Measurements from ENCODE around the gene SLC10A7. TPM values are rescaled to one million over a fixed set of nuclear protein-coding genes. Genes with fewer than 3 reads are reported as not detected.

Gene SLC10A7
- total and polyA plus RNA-seq, 10 of the 15 experiments (the other 5 are each of a cell fraction or from before 2014, with no cell fraction given) = 4.6 to 23.7 (median 15.6) TPM

- in situ Hi-C loops (cut with MboI) = no loop called here
- intact Hi-C loops (cut with micrococcal nuclease; ENCODE audit: unreplicated experiment) = no loop called here
- TF ChIP-seq, protein P1, sequence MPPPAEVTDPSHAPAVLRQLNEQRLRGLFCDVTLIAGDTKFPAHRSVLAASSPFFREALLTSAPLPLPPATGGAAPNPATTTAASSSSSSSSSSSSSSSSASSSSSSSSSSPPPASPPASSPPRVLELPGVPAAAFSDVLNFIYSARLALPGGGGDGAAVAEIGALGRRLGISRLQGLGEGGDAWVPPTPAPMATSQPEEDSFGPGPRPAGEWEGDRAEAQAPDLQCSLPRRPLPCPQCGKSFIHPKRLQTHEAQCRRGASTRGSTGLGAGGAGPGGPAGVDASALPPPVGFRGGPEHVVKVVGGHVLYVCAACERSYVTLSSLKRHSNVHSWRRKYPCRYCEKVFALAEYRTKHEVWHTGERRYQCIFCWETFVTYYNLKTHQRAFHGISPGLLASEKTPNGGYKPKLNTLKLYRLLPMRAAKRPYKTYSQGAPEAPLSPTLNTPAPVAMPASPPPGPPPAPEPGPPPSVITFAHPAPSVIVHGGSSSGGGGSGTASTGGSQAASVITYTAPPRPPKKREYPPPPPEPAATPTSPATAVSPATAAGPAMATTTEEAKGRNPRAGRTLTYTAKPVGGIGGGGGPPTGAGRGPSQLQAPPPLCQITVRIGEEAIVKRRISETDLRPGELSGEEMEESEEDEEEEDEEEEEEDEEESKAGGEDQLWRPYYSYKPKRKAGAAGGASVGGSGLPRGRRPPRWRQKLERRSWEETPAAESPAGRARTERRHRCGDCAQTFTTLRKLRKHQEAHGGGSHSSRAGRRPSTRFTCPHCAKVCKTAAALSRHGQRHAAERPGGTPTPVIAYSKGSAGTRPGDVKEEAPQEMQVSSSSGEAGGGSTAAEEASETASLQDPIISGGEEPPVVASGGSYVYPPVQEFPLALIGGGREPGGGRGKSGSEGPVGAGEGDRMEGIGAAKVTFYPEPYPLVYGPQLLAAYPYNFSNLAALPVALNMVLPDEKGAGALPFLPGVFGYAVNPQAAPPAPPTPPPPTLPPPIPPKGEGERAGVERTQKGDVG (CRISPR knock-in tag; IDR thresholded peaks at IDR 0.05) = no peak
- TF ChIP-seq TCF7 (IDR thresholded peaks at IDR 0.05; ENCODE audit: borderline replicate concordance) = 0 out of 2 replicates have a peak, but pooled peaks have one; percentile 16
- TF ChIP-seq IKZF1 (conservative IDR thresholded peaks at IDR 0.05) = 0 out of 2 replicates have a peak, but pooled peaks have one; percentile 10
Measured at GRCh38 chr4:146478009-146478408, 43.7 kb downstream of the SLC10A7 start.

More at GRCh38 chr4:146478009-146478408, 43.7 kb downstream of the SLC10A7 start:
- SMC1A ChIA-PET (ENCODE audit: uncharacterized antibody, unreplicated experiment) = interaction anchor here (1.0 to 4.9 kb wide), 3 partner anchors 9 to 11 kb away, joined by 5 to 29 read pairs (median 6); no protein-coding TSS in a partner anchor
- H2AFZ ChIP-seq (ENCODE audit: control insufficient read depth, low read depth, low read length) = no peak overlapping the region
- ATAC-seq (peak; percentile 84), FAIRE-seq (no peak), DNase-seq (ENCODE audit: low read depth, low spot score) (no peak)
- CTCF ChIA-PET = interaction anchor here (1.2 to 1.7 kb wide), 5 partner anchors 10 to 45 kb away, joined by 3 to 10 read pairs (median 5); no protein-coding TSS in a partner anchor
- no peaks in the 10 kb centered on the region for H3K79me2 ChIP-seq (ENCODE audit: control insufficient read depth, insufficient read depth, low read length)
- H3K9ac ChIP-seq (ENCODE audit: control insufficient read depth, insufficient read depth, low read length) = no peak overlapping the region
- 10% methylated on average over 3 of the region's 3 CpGs for WGBS (ENCODE audit: insufficient coverage, insufficient replicate concordance, low lambda C conversion rate, missing lambda C conversion rate)
- no peaks in the 10 kb centered on the region for H4K20me1 ChIP-seq (ENCODE audit: control insufficient read depth, insufficient read depth)
- no peaks in the 10 kb centered on the region for H3K36me3 ChIP-seq (ENCODE audit: control insufficient read depth in 2 of 2, insufficient read depth in 2 of 2, low read length in 1 of 2)
- POLR2A ChIA-PET = interaction anchor here (1.0 to 1.8 kb wide), 2 partner anchors 10 to 28 kb away, joined by 3 to 4 read pairs; no protein-coding TSS in a partner anchor
- peaks cover 11% of the 10 kb centered on the region for H3K9me3 ChIP-seq (replicated peaks; ENCODE audit: control insufficient read depth, insufficient read depth, low read length)
- RAD21 ChIA-PET (ENCODE audit: unreplicated experiment) = interaction anchor here (1.2 to 2.6 kb wide), 3 partner anchors 9 to 17 kb away, joined by 4 to 10 read pairs (median 5); no protein-coding TSS in a partner anchor
- no peaks in the 10 kb centered on the region for H3K27me3 ChIP-seq (replicated peaks in 1 of 2; ENCODE audit: control insufficient read depth in 2 of 2, insufficient read depth in 2 of 2, low read length in 1 of 2)
- H3K4me2 ChIP-seq (ENCODE audit: control insufficient read depth, insufficient read depth) = no peak overlapping the region
- BruUV-seq (replicated peaks) = no TSS peak
- H3K27ac ChIP-seq (ENCODE audit: control insufficient read depth, insufficient read depth) = no peak overlapping the region
- no peak overlapping the region for H3K4me3 ChIP-seq
- no peaks in the 10 kb centered on the region for H3K4me1 ChIP-seq (ENCODE audit: control insufficient read depth, insufficient read depth, low read length)
